ENCODE measurements around the gene MACROD2.

Gene MACROD2

DNA sequence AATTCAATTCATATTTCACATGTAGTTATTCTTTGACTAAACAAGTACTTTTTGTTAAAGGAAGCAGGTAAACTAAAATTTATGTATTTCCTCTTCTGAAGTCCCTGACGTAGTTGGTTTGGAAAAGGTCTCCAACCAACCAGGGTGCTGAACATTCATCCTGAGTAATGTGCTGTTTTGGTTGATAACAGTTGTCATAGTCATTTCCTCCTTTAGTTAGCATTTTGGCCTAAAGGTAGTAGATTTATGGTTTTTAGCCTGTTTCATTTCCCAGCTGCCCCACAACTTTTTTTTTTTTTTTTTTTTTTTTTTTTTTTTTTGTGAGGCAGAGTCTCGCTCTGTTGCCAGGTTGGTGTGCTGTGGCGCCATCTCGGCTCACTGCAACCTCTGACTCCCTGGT, 724.9 kb downstream of the MACROD2 start:
- H2AFZ ChIP-seq (ENCODE audit: low read depth, low read length, severe bottlenecking) = no peak overlapping the region
- no peak for TF ChIP-seq EZH2phosphoT487 (conservative IDR thresholded peaks at IDR 0.05; ENCODE audit: low read length)
- TF ChIP-seq, protein P1, sequence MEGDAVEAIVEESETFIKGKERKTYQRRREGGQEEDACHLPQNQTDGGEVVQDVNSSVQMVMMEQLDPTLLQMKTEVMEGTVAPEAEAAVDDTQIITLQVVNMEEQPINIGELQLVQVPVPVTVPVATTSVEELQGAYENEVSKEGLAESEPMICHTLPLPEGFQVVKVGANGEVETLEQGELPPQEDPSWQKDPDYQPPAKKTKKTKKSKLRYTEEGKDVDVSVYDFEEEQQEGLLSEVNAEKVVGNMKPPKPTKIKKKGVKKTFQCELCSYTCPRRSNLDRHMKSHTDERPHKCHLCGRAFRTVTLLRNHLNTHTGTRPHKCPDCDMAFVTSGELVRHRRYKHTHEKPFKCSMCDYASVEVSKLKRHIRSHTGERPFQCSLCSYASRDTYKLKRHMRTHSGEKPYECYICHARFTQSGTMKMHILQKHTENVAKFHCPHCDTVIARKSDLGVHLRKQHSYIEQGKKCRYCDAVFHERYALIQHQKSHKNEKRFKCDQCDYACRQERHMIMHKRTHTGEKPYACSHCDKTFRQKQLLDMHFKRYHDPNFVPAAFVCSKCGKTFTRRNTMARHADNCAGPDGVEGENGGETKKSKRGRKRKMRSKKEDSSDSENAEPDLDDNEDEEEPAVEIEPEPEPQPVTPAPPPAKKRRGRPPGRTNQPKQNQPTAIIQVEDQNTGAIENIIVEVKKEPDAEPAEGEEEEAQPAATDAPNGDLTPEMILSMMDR (IDR thresholded peaks at IDR 0.05; ENCODE audit: insufficient read depth, low read length, poor library complexity, severe bottlenecking) = no peak
- no peak overlapping the region for H3K9ac ChIP-seq (ENCODE audit: low read length)
- no peaks in the 10 kb centered on the region for H3K9me2 ChIP-seq (replicated peaks; ENCODE audit: insufficient read depth, low read length)
- H3K36me3 ChIP-seq (ENCODE audit: low read length) = no peaks in the 10 kb centered on the region
- no peaks in the 10 kb centered on the region for H3K9me3 ChIP-seq (ENCODE audit: insufficient read depth, low read length)
- H3K4me2 ChIP-seq (ENCODE audit: low read depth, low read length, poor library complexity, severe bottlenecking) = no peak overlapping the region
- H3K27ac ChIP-seq (ENCODE audit: low read depth, low read length) = no peak overlapping the region
- no peaks in the 10 kb centered on the region for H4K20me1 ChIP-seq (ENCODE audit: low read depth, low read length)
- no peaks in the 10 kb centered on the region for H3K79me2 ChIP-seq (ENCODE audit: insufficient read depth, low read length)
- no peak overlapping the region for H3K4me3 ChIP-seq (ENCODE audit: insufficient read depth, low read length, poor library complexity, severe bottlenecking)
- H3F3A ChIP-seq (ENCODE audit: insufficient read depth) = no peaks in the 10 kb centered on the region
- no peaks in the 10 kb centered on the region for H3K27me3 ChIP-seq (ENCODE audit: low read length)

- H3K36me3 ChIP-seq (ENCODE audit: low read length) = no peaks in the 10 kb centered on the region
- no peaks in the 10 kb centered on the region for H3K9me3 ChIP-seq (ENCODE audit: insufficient read depth, low read length)
- H3K79me2 ChIP-seq (ENCODE audit: insufficient read depth, low read length) = no peaks in the 10 kb centered on the region
- TF ChIP-seq EZH2phosphoT487 (conservative IDR thresholded peaks at IDR 0.05; ENCODE audit: low read length) = no peak
- TF ChIP-seq, protein P1 (IDR thresholded peaks at IDR 0.05; ENCODE audit: insufficient read depth, low read length, poor library complexity, severe bottlenecking) = no peak
- no peak overlapping the region for H3K27ac ChIP-seq (ENCODE audit: low read depth, low read length)
- no peak overlapping the region for H3K4me3 ChIP-seq (ENCODE audit: insufficient read depth, low read length, poor library complexity, severe bottlenecking)
- H2AFZ ChIP-seq (ENCODE audit: low read depth, low read length, severe bottlenecking) = no peak overlapping the region
- H4K20me1 ChIP-seq (ENCODE audit: low read depth, low read length) = no peaks in the 10 kb centered on the region
- H3F3A ChIP-seq (ENCODE audit: insufficient read depth) = no peaks in the 10 kb centered on the region
- H3K9ac ChIP-seq (ENCODE audit: low read length) = no peak overlapping the region
- no peaks in the 10 kb centered on the region for H3K27me3 ChIP-seq (ENCODE audit: low read length)
- H3K9me2 ChIP-seq (replicated peaks; ENCODE audit: insufficient read depth, low read length) = no peaks in the 10 kb centered on the region
- H3K4me2 ChIP-seq (ENCODE audit: low read depth, low read length, poor library complexity, severe bottlenecking) = no peak overlapping the region
Observed at GRCh38 chr20:14721926-14722452, 726.7 kb downstream of the MACROD2 start.

GRCh38 chr20:14723614-14724013, 728.3 kb downstream of the MACROD2 start:
- Histone ChIP-seq H3K27ac (ENCODE audit: low read depth, low read length) (no peak overlapping the region), H3K9me2 (replicated peaks; ENCODE audit: insufficient read depth, low read length) (no peaks in the 10 kb centered on the region), H2AFZ (ENCODE audit: low read depth, low read length, severe bottlenecking) (no peak overlapping the region), H3K9me3 (ENCODE audit: insufficient read depth, low read length) (no peaks in the 10 kb centered on the region), H3K27me3 (ENCODE audit: low read length) (no peaks in the 10 kb centered on the region), H3K9ac (ENCODE audit: low read length) (no peak overlapping the region), H3K36me3 (ENCODE audit: low read length) (no peaks in the 10 kb centered on the region), H3F3A (ENCODE audit: insufficient read depth) (no peaks in the 10 kb centered on the region), H3K79me2 (ENCODE audit: insufficient read depth, low read length) (no peaks in the 10 kb centered on the region), H3K4me2 (ENCODE audit: low read depth, low read length, poor library complexity, severe bottlenecking) (no peak overlapping the region), H3K4me3 (ENCODE audit: insufficient read depth, low read length, poor library complexity, severe bottlenecking) (no peak overlapping the region), H4K20me1 (ENCODE audit: low read depth, low read length) (no peaks in the 10 kb centered on the region)
- TF ChIP-seq EZH2phosphoT487 (conservative IDR thresholded peaks at IDR 0.05; ENCODE audit: low read length) = no peak
- TF ChIP-seq, protein P1 (IDR thresholded peaks at IDR 0.05; ENCODE audit: insufficient read depth, low read length, poor library complexity, severe bottlenecking) = no peak
